Esophagus squamous epithelium (tissue), 5 donors: Measurements from ENCODE around the gene STK16. TPM values are rescaled to one million over a fixed set of nuclear protein-coding genes. Genes with fewer than 3 reads are reported as not detected.

Experiments
- DNase-seq: peaks from one replicate; lab custom pipeline; 2025; lab: John Stamatoyannopoulos, UW
- H3K27ac ChIP-seq, 4 donors: fragments of 200-600 bp; sonication (generic); one replicate each; pipeline ENCODE4 v1.5.1; 2016 to 2019; ENCODE audit warnings: mild to moderate bottlenecking in 1 of 4
- H3K27me3 ChIP-seq, 4 donors: fragments of 200-600 bp; sonication (generic); 1 replicate in 3 of 4; 2 replicates in 1 of 4; pipeline versions ENCODE4 v1.5.1 to v1.6.0; 2017 to 2021; ENCODE audit warnings: antibody characterized with exemption in 1 of 4
- H3K36me3 ChIP-seq, 3 donors: fragments of 200-600 bp; sonication (generic); one replicate each; pipeline ENCODE4 v1.5.1; 2016 to 2019
- H3K4me1 ChIP-seq, 3 donors: fragments of 200-600 bp; sonication (generic); one replicate each; pipeline ENCODE4 v1.5.1; 2017 to 2019
- H3K4me3 ChIP-seq, 4 donors: fragments of 200-600 bp; sonication (generic); 1 replicate in 3 of 4; 2 replicates in 1 of 4; pipeline ENCODE4 v1.5.1; 2016 to 2019; ENCODE audit warnings: mild to moderate bottlenecking in 2 of 4, moderate library complexity in 1 of 4
- H3K9me3 ChIP-seq, 3 donors: fragments of 200-600 bp; sonication (generic); one replicate each; pipeline ENCODE4 v1.5.1; 2016 to 2019
- CTCF ChIP-seq, 6 experiments: fragments of 450-650 bp in 4 of 6; fragments of 200-600 bp in 2 of 6; sonication (generic) in 2 of 6; IDR thresholded peaks; one replicate each; pipeline ENCODE4 v1.5.1; 2016 to 2019; ENCODE audit warnings: antibody characterized with exemption in 6 of 6, mild to moderate bottlenecking in 4 of 6, moderate library complexity in 4 of 6
- POLR2A ChIP-seq, 4 donors: fragments of 450-650 bp; IDR thresholded peaks; one replicate each; pipeline ENCODE4 v1.6.1; 2017; ENCODE audit warnings: antibody characterized with exemption in 4 of 4, mild to moderate bottlenecking in 4 of 4, moderate library complexity in 3 of 4
- WGBS, 2 donors: methylation state at CpG; one replicate each; pipeline ENCODE4 v1.1.5; 2018; 5-methylcytosine and 5-hydroxymethylcytosine counted together
- intact Hi-C: fragments of 100-400 bp; cut with DNase I; formaldehyde crosslinking; loops from one replicate; pipeline ENCODE4 v1.15.0; 2022
- total RNA-seq, 4 donors: library from RNA; depleted of rRNA; stranded (reverse); fragments of >200 nt; gene quantifications; one replicate each; pipeline ENCODE4 v1.1.0, GENCODE V29; 2016
- donor health status: DM: yes; HTN: yes; CAD: no.

The STK16 gene
- total RNA-seq, 4 donors from 2014 or later = 8.6 to 27.4 (median 19.3) TPM

- no peak for DNase-seq
- Histone ChIP-seq H3K27me3 (peaks cover 0 to 22% (median 0%) of the 10 kb centered on the region in 4 donors), H3K4me1 (no peaks in the 10 kb centered on the region), H3K36me3 (no peaks in the 10 kb centered on the region), H3K27ac (no peak overlapping the region), H3K4me3 (no peak overlapping the region), H3K9me3 (no peaks in the 10 kb centered on the region)
- 63 to 71% methylated on average over 5 of the region's 5 CpGs for WGBS, 2 donors
- TF ChIP-seq POLR2A (IDR thresholded peaks at IDR 0.05) (no peak), CTCF (IDR thresholded peaks at IDR 0.05) (no peak)
- intact Hi-C loops = no loop called here
These were observed 16.0 kb downstream of the STK16 start for GRCh38 chr2:219261024-219261855.

GRCh38 chr2:219266232-219266631 lies 21.0 kb downstream of the STK16 start:
- H3K27ac ChIP-seq = no peak overlapping the region
- no peaks in the 10 kb centered on the region for H3K9me3 ChIP-seq
- WGBS, 2 donors = 89% methylated on average over 3 of the region's 5 CpGs; no CpG with 5 or more reads in 1 of the 2 donors
- H3K4me1 ChIP-seq = peaks cover 0 to 7% (median 0%) of the 10 kb centered on the region in 3 donors
- H3K27me3 ChIP-seq = peaks cover 0 to 7% (median 0%) of the 10 kb centered on the region in 4 donors
- intact Hi-C loops = no loop called here
- TF ChIP-seq CTCF (IDR thresholded peaks at IDR 0.05) (no peak), POLR2A (IDR thresholded peaks at IDR 0.05) (no peak)
- no peaks in the 10 kb centered on the region for H3K36me3 ChIP-seq
- no peak overlapping the region for H3K4me3 ChIP-seq
- no peak for DNase-seq

- H3K4me1 ChIP-seq = peaks cover 0 to 7% (median 0%) of the 10 kb centered on the region in 3 donors
- H3K27ac ChIP-seq = no peak overlapping the region
- intact Hi-C loops = no loop called here
- no peaks in the 10 kb centered on the region for H3K9me3 ChIP-seq
- H3K4me3 ChIP-seq = no peak overlapping the region
- DNase-seq = no peak
- TF ChIP-seq POLR2A (IDR thresholded peaks at IDR 0.05) = no peak
- TF ChIP-seq CTCF (IDR thresholded peaks at IDR 0.05) = no peak
- H3K36me3 ChIP-seq = no peaks in the 10 kb centered on the region
- peaks cover 0 to under 1% (median 0%) of the 10 kb centered on the region in 4 donors for H3K27me3 ChIP-seq
- 85 to 100% methylated on average over 1 of the region's 1 CpG for WGBS, 2 donors
These were observed 21.6 kb downstream of the STK16 start for GRCh38 chr2:219266886-219267285.

GRCh38 chr2:219268294-219268693 lies 23.0 kb downstream of the STK16 start:
- intact Hi-C loops = no loop called here
- no peak for TF ChIP-seq CTCF (IDR thresholded peaks at IDR 0.05)
- no peak for TF ChIP-seq POLR2A (IDR thresholded peaks at IDR 0.05)
- Histone ChIP-seq H3K9me3 (no peaks in the 10 kb centered on the region), H3K27me3 (no peaks in the 10 kb centered on the region), H3K27ac (no peak overlapping the region), H3K4me3 (no peak overlapping the region), H3K36me3 (no peaks in the 10 kb centered on the region), H3K4me1 (peaks cover 0 to 12% (median 0%) of the 10 kb centered on the region in 3 donors)
- 60 to 100% methylated on average over 1 of the region's 2 CpGs for WGBS, 2 donors
- no peak for DNase-seq

- 38 to 91% methylated on average over 3 to 6 of the region's 8 CpGs for WGBS, 2 donors
- Histone ChIP-seq H3K36me3 (no peaks in the 10 kb centered on the region), H3K4me1 (peaks cover 0 to 24% (median 6%) of the 10 kb centered on the region in 3 donors), H3K27me3 (no peaks in the 10 kb centered on the region), H3K9me3 (no peaks in the 10 kb centered on the region), H3K4me3 (no peak overlapping the region), H3K27ac (no peak overlapping the region)
- TF ChIP-seq CTCF (IDR thresholded peaks at IDR 0.05) = no peak
- TF ChIP-seq POLR2A (IDR thresholded peaks at IDR 0.05) = no peak
- intact Hi-C loops = no loop called here
- no peak for DNase-seq
These were observed 24.2 kb downstream of the STK16 start for GRCh38 chr2:219269362-219270054.
